ENCODE data around the gene ATG12. TPM values are rescaled to one million over a fixed set of nuclear protein-coding genes. Genes with fewer than 3 reads are reported as not detected.

The ATG12 gene
- total and polyA plus RNA-seq, 2 of the 13 experiments (the other 11 are each of a cell fraction or from before 2014, with no cell fraction given), result 46.4 to 58.1 TPM

DNA sequence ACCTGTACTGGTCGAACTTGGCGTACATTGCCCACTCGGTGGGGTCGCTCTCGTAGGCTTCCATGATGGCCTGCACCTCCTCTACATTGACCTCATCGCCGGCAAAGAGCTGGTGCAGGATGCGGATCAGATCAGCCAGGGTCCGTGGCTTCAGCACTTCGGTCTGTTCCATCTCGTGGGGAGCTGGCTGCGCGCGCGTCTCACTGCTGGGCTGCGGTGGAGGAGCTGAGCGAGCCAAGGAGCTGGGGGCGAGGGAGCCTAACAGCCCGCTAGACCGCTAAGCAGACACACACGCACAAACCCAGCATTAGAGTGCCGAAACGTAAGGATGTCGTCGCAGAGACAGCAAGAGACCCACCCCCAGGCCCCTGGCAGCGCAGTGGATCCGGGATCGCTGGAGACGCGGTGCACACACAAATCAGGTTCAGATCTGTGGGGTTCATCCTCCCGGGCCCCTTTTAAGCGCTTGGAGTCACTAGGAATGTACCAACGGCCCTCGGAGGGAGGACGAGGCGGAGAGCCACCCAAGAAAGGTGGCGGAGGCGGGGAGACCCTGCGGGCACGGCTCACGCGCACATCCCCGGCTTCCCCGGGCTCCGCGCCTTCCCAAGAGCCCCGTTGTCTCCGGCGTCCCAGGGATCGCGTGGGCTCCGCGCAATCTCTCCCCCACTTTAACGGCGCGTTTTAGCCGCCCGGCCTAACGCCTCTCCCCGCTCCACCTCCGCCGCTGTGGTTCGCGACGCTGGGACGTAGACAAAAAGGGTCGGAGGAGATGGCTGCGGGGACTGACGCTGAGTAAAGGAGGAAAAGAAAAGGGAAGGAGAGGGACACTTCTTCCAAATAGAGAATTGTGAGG lies 24.9 kb downstream of the ATG12 start, which contains the start of gene CDO1 (continued):
- TF ChIP-seq ZNF142 (CRISPR knock-in tag; IDR thresholded peaks at IDR 0.05) (no peak), ZNF567 (CRISPR knock-in tag; IDR thresholded peaks at IDR 0.05; ENCODE audit: borderline replicate concordance) (no peak), ZNF782 (CRISPR knock-in tag; IDR thresholded peaks at IDR 0.05; ENCODE audit: borderline replicate concordance) (no peak), FOXP4 (CRISPR knock-in tag; IDR thresholded peaks at IDR 0.05) (no peak), ZBTB14 (CRISPR knock-in tag; IDR thresholded peaks at IDR 0.05) (no peak), NFKBIZ (CRISPR knock-in tag; IDR thresholded peaks at IDR 0.05) (no peak), HDAC1 (CRISPR knock-in tag; IDR thresholded peaks at IDR 0.05) (peak; percentile 15; the same call in 1 of the 2 replicates), EP300 (IDR thresholded peaks at IDR 0.05; ENCODE audit: low read depth in 2 of 2, low read length in 2 of 2) (no peak), EP300 (CRISPR knock-in tag; IDR thresholded peaks at IDR 0.05; ENCODE audit: borderline replicate concordance) (no peak), KAT8 (CRISPR knock-in tag; IDR thresholded peaks at IDR 0.05) (no peak), PHF5A (CRISPR knock-in tag; IDR thresholded peaks at IDR 0.05; ENCODE audit: low read depth, unreplicated experiment) (no peak), TBX3 (IDR thresholded peaks at IDR 0.05; ENCODE audit: borderline replicate concordance) (0 out of 2 replicates have a peak, but pooled peaks have one; percentile 11), CBFB (CRISPR knock-in tag; IDR thresholded peaks at IDR 0.05) (no peak), ZNF121 (CRISPR knock-in tag; IDR thresholded peaks at IDR 0.05) (no peak)
- TF ChIP-seq, protein P1, sequence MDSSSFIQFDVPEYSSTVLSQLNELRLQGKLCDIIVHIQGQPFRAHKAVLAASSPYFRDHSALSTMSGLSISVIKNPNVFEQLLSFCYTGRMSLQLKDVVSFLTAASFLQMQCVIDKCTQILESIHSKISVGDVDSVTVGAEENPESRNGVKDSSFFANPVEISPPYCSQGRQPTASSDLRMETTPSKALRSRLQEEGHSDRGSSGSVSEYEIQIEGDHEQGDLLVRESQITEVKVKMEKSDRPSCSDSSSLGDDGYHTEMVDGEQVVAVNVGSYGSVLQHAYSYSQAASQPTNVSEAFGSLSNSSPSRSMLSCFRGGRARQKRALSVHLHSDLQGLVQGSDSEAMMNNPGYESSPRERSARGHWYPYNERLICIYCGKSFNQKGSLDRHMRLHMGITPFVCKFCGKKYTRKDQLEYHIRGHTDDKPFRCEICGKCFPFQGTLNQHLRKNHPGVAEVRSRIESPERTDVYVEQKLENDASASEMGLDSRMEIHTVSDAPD (CRISPR knock-in tag; IDR thresholded peaks at IDR 0.05), result no peak

Measured in HepG2 (cell line).